Amniotic stem cell (primary cell): ENCODE measurements around the gene ATP5MC3.

Source experiments
- DNase-seq: peaks from one replicate; lab custom pipeline; 2025; lab: John Stamatoyannopoulos, UW

The ATP5MC3 gene

GRCh38 chr2:175167792-175168563 lies 13.5 kb downstream of the ATP5MC3 start, which contains the start of gene ATF2:
Gene ATF2 (minus strand): TSS chr2:175168203. CDS start chr2:175136443, 31,760 bp downstream.
- DNase-seq = peak; percentile 99

- DNase-seq = no peak
These were observed 14.3 kb downstream of the ATP5MC3 start for GRCh38 chr2:175167076-175167791.

- no peak for DNase-seq
These were observed 15.2 kb downstream of the ATP5MC3 start for GRCh38 chr2:175166216-175166824.

GRCh38 chr2:175164235-175164634 lies 17.3 kb downstream of the ATP5MC3 start:
- DNase-seq = no peak

- DNase-seq = no peak
These were observed 22.6 kb downstream of the ATP5MC3 start for GRCh38 chr2:175158894-175159293.

GRCh38 chr2:175156534-175156933 lies 25.0 kb downstream of the ATP5MC3 start:
- no peak for DNase-seq

- DNase-seq = peak; percentile 38
These were observed 26.8 kb downstream of the ATP5MC3 start for GRCh38 chr2:175154661-175155082.

GRCh38 chr2:175152242-175152641 lies 29.3 kb downstream of the ATP5MC3 start:
- no peak for DNase-seq

- DNase-seq = no peak
These were observed 29.7 kb downstream of the ATP5MC3 start for GRCh38 chr2:175151791-175152190.

GRCh38 chr2:175147186-175147585 lies 34.3 kb downstream of the ATP5MC3 start:
- DNase-seq = no peak

- no peak for DNase-seq
These were observed 37.8 kb downstream of the ATP5MC3 start for GRCh38 chr2:175143678-175144077.

- no peak for DNase-seq
These were observed 38.3 kb downstream of the ATP5MC3 start for GRCh38 chr2:175143191-175143590.

- DNase-seq = no peak
These were observed 41.2 kb downstream of the ATP5MC3 start for GRCh38 chr2:175140332-175140731.

- no peak for DNase-seq
These were observed 43.7 kb downstream of the ATP5MC3 start for GRCh38 chr2:175137793-175138192.

- no peak for DNase-seq
These were observed 44.9 kb downstream of the ATP5MC3 start for GRCh38 chr2:175136334-175137215.

- DNase-seq = no peak
These were observed 45.6 kb downstream of the ATP5MC3 start for GRCh38 chr2:175135862-175136261.

GRCh38 chr2:175135177-175135576 lies 46.3 kb downstream of the ATP5MC3 start:
- no peak for DNase-seq

- no peak for DNase-seq
These were observed 50.3 kb downstream of the ATP5MC3 start for GRCh38 chr2:175131252-175131651.

GRCh38 chr2:175126661-175127060 lies 54.8 kb downstream of the ATP5MC3 start:
- DNase-seq = no peak
